Measurements from ENCODE around the gene STX2.
A peak's percentile ranks its signal among the peaks of the same experiment; 100 is the strongest.
"Not testable (repeated sequence)": the region's sequence is repeated elsewhere in the genome, so short reads cannot be mapped to it uniquely, and the experiment has no call there.

STX2 gene

DNA sequence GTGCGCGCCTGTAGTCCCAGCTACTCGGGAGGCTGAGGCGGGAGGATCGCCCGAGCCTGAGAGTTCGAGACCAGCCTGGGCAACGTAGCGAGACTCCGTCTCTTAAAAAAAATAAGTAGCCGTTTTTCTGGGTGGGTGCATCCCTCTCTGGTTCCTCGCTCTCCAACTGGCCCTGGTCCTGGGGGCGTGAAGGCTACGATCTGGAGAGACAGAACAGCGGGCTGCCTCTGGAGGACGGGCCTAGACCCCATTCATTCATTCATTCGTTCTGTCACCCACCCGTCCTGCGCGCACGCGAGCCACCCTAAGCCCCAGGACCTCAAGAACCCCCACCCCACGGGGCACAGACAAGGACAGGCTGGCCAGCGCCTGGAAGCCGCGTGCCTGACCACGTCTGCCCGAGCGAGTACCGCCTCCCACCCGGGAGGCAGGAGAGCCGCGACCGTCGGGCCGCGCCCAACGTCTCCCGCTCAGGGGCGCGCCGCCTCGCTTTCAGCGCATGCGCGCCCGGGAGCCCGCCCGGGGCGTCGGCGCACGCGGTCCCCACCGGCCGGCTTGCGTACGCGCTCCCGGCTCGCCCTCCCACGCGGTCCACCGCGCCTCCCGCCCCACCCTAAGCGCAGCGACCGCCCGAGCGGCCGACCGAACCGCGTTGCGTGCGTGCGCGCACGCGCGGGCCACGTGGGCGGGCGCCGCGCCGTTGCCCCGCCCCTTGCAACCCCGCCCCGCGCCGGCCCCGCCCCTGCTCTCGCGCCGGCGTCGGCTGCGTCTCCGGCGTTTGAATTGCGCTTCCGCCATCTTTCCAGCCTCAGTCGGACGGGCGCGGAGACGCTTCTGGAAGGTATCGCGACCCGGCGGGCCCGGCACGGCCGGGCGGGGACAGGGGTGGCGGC, 32.5 kb upstream of the STX2 start, which contains the start of gene RAN:
RAN (plus strand) TSS at position 781 of the 893 bp plus-strand sequence. CDS start 528 bp downstream, outside the sequence.
- CTCF ChIA-PET, result interaction anchor here (0.7 to 2.2 kb wide), 8 partner anchors 22 to 95 kb away, joined by 3 to 8 read pairs (median 4); partner anchors contain the start of gene STX2
- POLR2A ChIA-PET, result interaction anchor here (1.1 kb wide), 1 partner anchor 45 kb away, joined by 3 read pairs; no protein-coding TSS in a partner anchor
- DNase-seq (ENCODE audit: low read depth, low spot score), result peak; percentile 23
- H3K4me3 ChIP-seq (ENCODE audit: low read depth, low read length), result peak within 1 kb of the TSS; percentile 76
- no peak for TF ChIP-seq CTCF (IDR thresholded peaks at IDR 0.05; ENCODE audit: insufficient read depth, low read length, missing control alignments)

- peak overlapping the region; percentile 69 for H3K4me3 ChIP-seq (ENCODE audit: low read depth, low read length)
- peak; percentile 70 for TF ChIP-seq CTCF (IDR thresholded peaks at IDR 0.05; ENCODE audit: insufficient read depth, low read length, missing control alignments)
- DNase-seq (ENCODE audit: low read depth, low spot score), result peak; percentile 58
- POLR2A ChIA-PET, result interaction anchor here (0.7 to 1.1 kb wide), 2 partner anchors 44 to 105 kb away, joined by 3 read pairs; no protein-coding TSS in a partner anchor
- CTCF ChIA-PET, result interaction anchor here (0.7 to 2.2 kb wide), 9 partner anchors 9 to 94 kb away, joined by 3 to 8 read pairs (median 4); partner anchors contain the start of gene STX2
Observed at GRCh38 chr12:130870442-130871285, 31.6 kb upstream of the STX2 start.

DNA sequence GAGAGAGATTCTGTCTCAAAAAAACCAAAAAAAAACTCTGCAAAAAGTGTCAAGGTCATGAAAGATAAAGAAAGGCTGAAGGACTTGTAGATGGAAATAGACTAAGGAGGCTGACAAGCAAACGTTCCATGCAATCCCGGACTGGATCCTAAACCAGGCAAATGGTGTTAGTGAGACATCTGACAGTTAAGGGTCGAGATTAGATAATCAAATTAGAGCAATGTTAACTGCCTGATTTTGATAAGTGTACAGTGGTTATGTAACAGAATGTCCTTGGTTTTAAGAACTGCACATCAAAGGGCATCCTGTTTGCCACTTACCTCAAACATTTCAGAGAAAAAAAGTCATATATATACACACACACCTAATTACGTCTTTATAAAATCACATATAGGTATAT, 29.4 kb upstream of the STX2 start:
- CTCF ChIA-PET, result no interaction called here
- DNase-seq (ENCODE audit: low read depth, low spot score), result no peak
- POLR2A ChIA-PET, result no interaction called here
- no peak overlapping the region for H3K4me3 ChIP-seq (ENCODE audit: low read depth, low read length)
- no peak for TF ChIP-seq CTCF (IDR thresholded peaks at IDR 0.05; ENCODE audit: insufficient read depth, low read length, missing control alignments)

DNA sequence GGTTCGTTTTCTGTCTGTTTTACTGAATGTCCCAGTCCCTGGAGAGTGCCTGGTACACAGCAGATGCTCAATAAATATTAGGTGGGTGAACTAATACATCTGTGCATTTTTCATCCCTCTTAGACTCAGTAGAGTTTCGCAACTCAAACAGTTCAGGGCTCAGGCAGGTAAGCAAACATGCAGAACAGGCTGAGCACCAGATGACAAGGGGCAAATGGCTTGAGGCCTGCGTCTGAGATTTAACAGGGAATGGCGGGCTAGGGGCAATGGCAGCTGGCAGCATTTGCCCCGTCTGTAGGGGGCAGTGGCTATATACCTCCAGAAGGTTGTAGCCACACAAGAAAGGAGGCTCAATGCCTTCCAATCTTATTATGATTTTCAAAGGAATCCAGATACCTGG, 24.2 kb upstream of the STX2 start:
- no peak for TF ChIP-seq CTCF (IDR thresholded peaks at IDR 0.05; ENCODE audit: insufficient read depth, low read length, missing control alignments)
- no peak overlapping the region for H3K4me3 ChIP-seq (ENCODE audit: low read depth, low read length)
- no peak for DNase-seq (ENCODE audit: low read depth, low spot score)
- POLR2A ChIA-PET, result no interaction called here
- CTCF ChIA-PET, result interaction anchor here (1.0 kb wide), 1 partner anchor 18 kb away, joined by 3 read pairs; no protein-coding TSS in a partner anchor

DNA sequence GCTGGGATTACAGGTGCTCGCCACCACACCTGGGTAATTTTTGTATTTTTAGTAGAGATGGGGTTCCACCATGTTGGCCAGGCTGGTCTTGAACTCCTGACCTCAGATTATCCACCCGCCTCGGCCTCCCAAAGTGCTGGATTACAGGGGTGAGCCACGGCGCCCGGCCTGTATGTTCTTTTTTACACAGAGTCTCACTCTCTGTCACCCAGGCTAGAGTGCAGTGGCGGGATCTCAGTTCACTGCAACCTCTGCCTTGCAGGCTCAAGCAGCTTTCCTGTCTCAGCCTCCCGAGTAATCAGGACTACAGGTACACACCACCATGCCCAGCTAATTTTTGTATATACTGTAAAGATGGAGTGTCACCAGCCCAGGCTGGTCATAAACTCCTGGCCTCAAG, 23.7 kb upstream of the STX2 start:
- DNase-seq (ENCODE audit: low read depth, low spot score); CTCF ChIA-PET; POLR2A ChIA-PET; H3K4me3 ChIP-seq (ENCODE audit: low read depth, low read length): not testable (repeated sequence)

DNA sequence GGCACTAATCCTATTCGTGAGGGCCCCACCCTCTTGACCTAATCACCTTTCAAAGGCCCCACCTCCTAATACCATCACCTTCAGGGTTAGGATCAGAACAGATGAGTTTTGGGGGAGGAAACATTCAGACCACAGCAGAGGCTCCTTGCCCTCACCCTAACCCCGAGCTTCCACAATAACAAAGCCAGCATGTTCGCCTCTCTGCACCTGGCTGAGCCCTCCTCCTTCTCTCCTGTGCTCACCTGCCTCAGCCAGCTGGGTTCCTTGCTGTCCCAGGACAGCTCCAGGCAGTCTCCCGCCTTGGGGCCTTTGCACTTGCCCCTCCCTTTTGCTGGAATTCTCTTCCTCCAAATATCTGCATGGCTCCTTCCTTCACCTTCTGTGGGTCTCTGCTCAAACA, 23.1 kb upstream of the STX2 start:
- POLR2A ChIA-PET, result no interaction called here
- no peak for TF ChIP-seq CTCF (IDR thresholded peaks at IDR 0.05; ENCODE audit: insufficient read depth, low read length, missing control alignments)
- no peak for DNase-seq (ENCODE audit: low read depth, low spot score)
- CTCF ChIA-PET, result interaction anchor here (1.0 kb wide), 1 partner anchor 8 kb away, joined by 3 read pairs; no protein-coding TSS in a partner anchor
- no peak overlapping the region for H3K4me3 ChIP-seq (ENCODE audit: low read depth, low read length)
